GM21423 (cell line): ENCODE results near the gene GALNS.
"Not testable (repeated sequence)": the region's sequence is repeated elsewhere in the genome, so short reads cannot be mapped to it uniquely, and the experiment has no call there.

Experiments used
- ATAC-seq: cut with Tn5 transposase; IDR thresholded peaks from one replicate; pipeline ENCODE4 v1.9.1; 2021; ENCODE audit warnings: mild to moderate bottlenecking, moderate library complexity; ENCODE audit not compliant: unreplicated experiment

The GALNS gene

GRCh38 chr16:88839745-88840599 is 16.8 kb downstream of the GALNS start:
- no peak for ATAC-seq

DNA sequence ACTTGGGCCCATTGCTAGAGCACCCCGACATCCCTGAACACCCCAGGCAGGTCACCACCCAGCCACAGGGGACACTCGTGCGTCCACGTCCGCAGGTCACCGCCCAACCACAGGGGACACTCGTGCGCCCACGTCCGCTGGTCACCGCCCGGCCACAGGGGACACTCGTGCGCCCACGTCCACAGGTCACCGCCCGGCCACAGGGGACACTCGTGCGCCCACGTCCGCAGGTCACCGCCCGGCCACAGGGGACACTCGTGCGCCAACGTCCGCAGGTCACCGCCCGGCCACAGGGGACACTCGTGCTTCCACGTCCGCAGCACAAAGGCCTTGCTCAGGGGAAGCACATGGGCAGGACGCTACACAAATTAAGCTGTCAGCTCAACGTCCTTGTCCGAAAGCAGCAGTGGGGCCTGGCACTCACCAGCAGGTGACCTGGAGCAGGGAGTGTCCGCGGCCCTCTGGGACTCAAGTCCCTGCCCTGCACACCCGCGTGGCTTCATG is 17.7 kb downstream of the GALNS start:
- no peak for ATAC-seq

GRCh38 chr16:88838566-88838965 is 18.2 kb downstream of the GALNS start:
- ATAC-seq, result no peak

DNA sequence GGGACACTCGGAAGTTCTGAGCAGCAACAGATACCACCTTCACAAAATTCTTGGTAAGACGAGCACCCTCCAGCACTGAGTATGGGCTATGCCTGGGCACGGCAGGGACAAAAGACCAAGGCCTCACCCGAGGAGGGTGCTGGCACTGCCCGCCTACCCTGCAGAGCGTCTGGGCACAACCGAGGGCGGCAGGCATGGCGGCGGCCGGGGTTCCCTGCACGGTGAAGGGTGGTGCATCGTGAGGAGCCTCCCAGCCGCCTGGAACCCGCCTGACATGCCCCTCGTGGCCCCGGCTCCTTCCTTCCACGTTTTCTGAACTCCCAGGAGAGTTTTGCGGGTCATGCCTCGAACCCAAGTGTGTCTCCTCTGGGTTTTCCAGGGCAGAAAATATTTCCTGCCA is 18.9 kb downstream of the GALNS start:
- no peak for ATAC-seq

- ATAC-seq, result no peak
Observed at GRCh38 chr16:88836791-88837190, 20.0 kb downstream of the GALNS start.

- no peak for ATAC-seq
Observed at GRCh38 chr16:88835818-88836217, 20.9 kb downstream of the GALNS start.

- ATAC-seq, result no peak
Observed at GRCh38 chr16:88835383-88835782, 21.4 kb downstream of the GALNS start.

DNA sequence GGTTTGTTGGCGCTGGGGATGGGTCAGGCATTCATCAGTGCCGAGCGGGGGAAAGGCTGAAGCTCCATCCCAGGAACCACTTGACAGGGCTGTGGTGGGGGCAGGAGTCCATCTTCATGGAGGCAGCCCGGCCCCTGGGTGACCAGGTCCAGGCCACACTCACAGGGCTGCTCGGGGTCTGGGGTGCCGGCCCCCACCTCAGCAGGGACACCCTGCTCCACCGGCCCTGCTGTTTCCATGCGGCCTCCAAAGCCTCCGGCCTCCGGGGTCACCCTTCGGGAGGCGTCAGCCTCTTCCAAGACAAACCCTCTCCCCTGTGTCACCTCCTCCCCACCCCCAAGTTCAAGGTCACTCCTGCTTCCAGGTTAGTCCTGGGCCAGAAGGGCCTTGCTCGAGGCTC is 22.1 kb downstream of the GALNS start:
- ATAC-seq, result no peak

DNA sequence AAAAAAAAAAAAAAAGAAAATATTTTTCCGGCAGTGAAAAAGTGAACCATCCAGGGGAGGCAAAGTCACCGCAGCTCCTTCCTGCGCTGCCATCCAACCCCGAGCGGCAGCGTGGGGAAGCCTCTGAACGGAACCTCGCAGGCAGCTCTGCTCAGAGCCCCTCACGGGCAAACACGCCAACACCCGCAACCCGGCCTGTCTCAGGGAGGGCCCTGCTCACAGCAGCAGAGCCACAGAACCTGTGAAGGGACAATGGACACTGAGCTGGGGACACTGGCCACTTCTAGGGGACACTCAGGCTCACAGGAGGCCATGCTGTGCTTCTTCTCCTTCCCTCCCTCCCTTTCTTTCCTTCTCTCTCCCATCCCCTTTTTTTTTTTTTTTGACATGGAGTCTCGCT is 23.7 kb downstream of the GALNS start:
- no peak for ATAC-seq

- ATAC-seq, result no peak
Observed at GRCh38 chr16:88831838-88832237, 24.9 kb downstream of the GALNS start.

DNA sequence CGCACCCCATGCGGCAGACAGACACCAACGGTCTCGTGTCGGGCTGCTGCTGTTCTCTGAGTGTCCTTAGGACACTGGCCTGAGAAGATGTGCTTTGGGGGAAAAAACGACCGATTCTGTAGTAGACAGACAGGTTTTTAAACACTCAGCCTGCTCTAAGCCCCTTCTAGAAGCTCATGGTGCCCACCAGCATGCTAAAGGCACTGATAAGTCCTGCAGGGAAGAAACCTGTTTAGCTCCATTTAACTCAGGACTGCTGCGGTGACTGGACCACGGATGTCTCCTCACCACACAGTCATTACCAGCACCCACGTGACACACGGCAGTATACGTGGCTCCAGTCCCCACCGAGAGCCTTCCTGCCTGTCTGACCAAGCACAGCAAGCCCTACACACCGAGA is 26.0 kb downstream of the GALNS start:
- no peak for ATAC-seq

DNA sequence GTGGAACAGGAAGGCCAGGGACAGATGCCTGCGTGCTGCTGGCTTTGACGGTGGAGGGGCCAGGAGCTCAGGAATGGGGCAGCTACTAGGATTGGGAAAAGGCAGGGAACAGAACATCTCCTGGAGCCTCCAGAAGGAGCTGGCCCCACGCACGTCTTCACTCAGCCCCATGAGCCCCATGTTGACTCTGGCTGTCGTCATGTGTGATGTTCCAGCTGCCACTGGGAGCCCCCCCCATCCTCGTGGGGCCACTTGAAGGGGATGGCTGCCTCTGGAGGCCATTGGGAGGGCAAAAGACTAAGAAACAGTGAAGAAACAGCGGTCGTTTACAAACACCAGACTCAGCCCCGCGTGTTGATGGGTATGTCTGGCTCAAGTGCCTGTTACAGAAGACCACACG is 26.5 kb downstream of the GALNS start:
- no peak for ATAC-seq

- no peak for ATAC-seq
Observed at GRCh38 chr16:88828711-88829110, 28.0 kb downstream of the GALNS start.

DNA sequence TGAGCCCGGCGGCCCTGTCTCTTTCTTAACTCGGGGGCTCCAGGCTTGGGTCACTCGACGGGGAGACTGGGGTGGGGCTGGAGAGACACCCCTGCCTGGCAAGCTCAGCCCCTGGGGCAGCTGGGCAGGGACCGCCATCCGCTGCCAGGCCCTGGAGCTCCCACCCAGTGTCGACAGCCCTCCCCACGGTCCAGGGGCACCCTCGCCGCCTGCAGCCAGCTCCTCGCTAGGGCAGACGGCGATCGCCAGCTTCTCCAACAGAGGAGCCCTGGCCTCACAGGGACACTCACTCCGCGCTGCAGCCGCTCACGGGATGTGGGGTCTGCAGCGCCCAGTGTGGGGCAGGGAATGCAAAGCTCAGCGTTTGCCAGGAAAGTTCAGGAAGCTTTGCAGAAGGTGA is 29.0 kb downstream of the GALNS start:
- no peak for ATAC-seq

DNA sequence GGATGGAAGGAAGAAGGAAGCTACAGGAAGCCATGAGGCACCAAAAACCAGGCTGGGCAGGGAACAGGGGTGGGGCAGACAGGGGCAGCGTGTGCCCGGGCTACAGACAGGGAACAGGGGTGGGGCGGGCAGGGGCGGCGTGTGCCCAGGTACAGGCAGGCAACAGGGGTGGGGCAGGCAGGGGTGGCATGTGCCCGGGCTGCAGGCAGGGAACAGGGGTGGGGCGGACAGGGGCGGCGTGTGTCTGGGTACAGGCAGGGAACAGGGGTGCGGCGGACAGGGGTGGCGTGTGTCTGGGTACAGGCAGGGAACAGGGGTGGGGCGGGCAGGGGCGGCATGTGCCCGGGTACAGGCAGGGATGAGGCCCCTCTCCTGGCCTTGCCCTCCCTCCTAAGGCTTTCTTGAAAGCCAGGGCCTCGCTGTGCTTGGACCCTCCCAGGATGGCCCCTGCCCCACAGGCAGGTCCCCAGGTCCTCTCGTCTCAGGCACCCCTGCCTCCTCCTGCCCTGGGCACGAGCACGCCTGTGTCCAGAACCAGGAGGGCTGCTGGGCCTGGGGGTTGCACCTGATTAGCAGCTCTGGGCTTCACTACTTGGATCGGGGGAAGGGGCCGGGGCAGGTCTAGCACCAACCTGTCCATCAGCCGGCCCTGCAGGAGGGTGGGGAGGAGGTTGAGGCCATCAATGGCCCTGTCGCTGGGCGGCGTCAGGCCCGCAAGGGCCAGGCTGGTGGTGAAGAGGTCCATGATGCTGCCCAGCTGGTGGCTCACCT is 30.5 kb downstream of the GALNS start:
- ATAC-seq, result no peak

GRCh38 chr16:88825146-88825545 is 31.6 kb downstream of the GALNS start:
- ATAC-seq, result no peak

DNA sequence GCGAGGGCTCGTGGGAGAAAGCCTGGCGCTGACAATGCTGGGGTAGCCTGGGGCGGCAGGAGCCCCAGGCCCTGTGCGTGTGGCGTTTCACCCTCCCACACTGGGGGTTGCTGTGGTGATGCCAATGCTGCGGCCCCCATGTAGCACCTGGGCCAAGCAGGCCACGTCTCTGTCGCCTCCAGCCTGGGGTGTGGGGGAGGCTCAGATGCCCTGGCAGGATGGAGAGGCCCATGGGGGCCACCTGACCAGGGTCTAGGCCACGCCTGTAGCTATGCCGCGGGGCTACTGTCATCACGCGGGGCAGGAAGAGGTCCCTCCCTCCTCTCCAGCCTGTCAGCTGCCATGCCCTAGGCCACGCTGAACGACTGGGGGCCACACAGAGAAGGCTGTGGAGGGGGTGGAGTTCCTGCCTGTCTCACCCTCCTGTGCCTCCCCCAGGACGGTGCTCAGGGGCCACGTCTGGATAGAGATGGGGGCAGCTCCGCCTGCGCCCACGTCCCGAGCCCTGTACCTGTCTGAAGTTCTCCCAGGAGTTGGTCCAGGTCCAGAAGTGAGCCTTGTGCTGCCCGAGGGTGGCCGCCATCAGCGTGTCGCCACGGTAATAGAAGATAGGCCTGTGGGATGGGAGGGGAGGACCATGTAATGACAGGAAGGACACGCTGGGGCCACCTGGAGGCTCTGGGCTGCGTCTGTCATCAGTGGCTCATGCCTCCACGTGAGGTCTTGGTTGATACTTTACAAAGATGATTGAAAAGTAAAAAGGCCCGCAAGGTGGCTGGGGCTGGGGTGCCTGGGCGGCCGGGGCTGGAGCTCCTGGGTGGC is 32.3 kb downstream of the GALNS start:
- ATAC-seq, result no peak

GRCh38 chr16:88823646-88824045 is 33.1 kb downstream of the GALNS start:
- not testable (repeated sequence) for ATAC-seq

GRCh38 chr16:88822281-88823040 is 34.3 kb downstream of the GALNS start:
- ATAC-seq, result no peak

DNA sequence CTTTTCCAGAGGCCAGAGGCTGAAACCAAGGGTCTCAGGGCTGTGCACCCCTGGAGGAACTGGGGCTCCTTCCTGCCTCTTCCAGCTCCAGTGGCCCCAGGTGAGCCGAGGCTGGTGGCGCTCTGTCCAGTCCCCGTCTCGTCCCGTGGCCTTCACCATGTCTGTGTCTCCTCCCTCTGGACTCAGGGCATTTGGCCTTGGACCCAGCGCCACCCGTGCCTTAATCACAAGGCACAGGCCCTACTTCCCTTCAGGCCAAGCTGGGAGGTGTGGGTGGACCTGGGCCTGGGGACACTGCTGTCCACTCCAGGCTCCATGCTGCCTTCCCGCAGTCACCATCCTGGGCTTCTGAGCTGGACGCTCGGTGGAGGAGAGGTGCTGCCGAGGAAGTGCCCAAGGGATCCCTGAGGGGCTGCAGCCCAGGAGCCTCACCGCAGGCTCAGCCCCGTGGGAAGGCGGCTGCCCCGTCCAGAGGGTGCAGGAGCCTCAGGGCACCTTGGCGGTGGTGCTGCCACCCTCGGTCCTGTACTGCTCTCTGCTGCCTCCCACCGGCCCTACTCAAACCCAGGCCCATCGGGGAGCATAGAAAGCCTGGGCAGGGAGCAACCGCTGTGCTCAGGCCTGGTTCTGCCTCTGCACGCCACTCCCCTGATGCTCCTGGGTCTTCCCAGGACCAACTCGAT is 35.4 kb downstream of the GALNS start:
- no peak for ATAC-seq
